NCI-H748 (cell line): ENCODE data around the gene VMAC.
A peak's percentile ranks its signal among the peaks of the same experiment; 100 is the strongest.
"Not testable (repeated sequence)": the region's sequence is repeated elsewhere in the genome, so short reads cannot be mapped to it uniquely, and the experiment has no call there.

ENCODE experiments used
- DNase-seq: peaks from one replicate; lab custom pipeline; 2025; ENCODE audit not compliant: unreplicated experiment; lab: John Stamatoyannopoulos, UW

VMAC gene

DNA sequence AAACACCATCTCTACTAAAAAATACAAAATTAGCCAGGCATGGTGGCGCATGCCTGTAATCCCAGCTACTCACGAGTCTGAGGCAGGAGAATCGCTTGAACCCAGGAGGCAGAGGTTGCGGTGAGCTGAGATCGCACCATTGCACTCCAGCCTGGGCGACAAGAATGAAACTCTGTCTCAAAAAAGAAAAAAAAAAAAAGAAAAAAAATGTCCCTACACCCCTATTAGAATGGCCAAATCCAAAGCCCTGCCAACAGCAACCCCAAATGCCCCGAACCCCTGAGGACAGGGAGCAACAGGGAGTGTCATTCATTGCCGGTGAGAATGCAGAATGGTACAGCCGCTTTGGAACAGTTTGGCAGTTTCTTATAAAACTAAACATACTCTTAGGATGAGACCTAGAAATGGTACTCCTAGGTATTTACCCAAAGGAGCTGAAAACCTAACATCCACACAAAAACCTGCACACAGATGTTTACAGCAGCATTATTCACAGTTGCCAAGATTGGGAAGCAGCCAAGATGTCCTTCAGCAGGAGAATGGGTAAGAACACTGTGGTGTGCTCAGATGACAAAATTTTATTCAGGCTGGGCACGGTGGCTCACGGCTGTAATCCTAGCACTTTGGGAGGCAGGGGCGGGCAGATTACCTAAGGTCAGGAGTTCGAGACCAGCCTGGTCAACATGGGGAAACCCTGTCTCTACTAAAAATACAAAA lies 21.4 kb upstream of the VMAC start:
- DNase-seq, result not testable (repeated sequence)

DNA sequence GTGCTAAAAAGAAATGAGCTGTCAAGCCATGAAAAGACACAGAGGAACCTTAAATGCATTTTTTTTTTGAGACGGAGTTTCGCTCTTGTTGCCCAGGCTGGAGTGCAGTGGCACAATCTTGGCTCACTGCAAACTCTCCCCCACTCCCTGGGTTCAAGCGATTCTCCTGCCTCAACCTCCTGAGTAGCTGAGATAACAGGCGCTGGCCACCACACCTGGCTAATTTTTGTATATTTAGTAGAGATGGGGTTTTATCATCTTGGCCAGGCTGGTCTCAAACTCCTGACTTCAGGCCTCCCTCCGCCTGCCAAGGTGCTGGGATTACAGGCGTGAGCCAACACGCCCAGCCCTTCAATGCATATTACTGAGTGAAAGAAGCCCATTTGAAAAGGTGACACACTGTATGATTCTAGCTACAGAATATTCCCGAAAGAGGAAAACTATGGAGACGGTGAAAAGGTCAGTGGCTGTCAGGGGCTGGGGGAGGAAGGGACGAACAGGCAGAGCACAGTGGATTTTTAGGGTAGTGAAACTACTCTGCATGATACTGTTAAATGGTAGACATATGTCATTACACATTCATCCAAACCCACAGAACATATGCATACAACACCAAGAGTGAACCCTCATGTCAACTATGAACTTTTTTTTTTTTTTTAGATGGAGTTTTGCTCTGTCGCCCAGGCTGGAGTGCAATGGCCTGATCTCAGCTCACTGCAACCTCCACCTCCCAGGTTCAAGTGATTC lies 20.4 kb upstream of the VMAC start:
- not testable (repeated sequence) for DNase-seq

DNA sequence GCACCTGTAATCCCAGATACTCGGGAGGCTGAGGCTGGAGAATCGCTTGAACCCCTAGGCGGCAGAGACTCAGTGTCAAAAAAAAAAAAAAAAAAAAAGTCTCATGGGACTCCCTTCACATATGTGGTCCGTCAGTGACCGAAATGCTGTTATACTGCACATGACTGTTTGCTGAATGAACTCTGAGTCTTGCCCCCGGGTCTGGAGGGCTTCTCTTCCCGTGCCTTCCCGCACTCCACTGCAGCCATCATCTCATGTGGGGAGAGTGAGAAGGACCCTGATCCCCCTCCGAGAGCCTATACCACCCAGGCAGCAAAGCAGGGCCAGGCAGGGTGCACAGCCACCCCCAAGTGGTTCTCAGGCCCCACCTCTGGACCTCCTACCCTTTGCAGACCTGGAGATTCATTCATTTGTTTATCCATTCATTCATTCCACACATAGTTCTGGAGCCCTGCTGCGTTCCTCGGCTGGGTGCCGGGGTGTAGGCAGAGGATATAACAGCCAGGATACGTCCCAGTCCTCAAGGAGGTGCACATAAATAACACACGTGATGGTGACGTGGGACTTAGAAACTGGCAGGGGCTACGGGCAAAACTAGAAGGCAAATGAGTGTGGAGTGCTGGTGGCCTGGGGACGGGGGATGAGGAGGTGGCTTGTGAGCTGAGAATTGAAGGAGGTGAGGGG lies 15.2 kb upstream of the VMAC start:
- DNase-seq, result no peak

DNA sequence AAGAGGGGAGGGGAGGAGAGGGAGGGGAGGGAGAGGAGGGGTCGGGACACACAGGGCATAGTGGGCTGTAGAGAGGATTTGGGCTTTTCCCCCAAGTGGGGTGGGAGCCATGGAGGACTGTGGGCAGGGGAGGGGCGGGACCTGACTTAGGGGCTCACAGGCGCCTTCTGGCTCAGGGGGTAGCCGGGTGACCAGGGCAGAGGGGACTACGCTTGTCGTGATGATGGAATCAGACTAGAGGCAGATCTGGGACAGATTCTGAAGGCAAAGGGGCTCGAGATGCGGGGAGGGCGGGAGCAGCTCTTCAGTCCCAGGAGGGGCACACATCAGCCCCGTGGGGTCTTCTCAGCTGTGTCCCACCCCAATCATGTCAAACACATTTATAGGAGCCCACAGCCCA lies 14.6 kb upstream of the VMAC start:
- DNase-seq, result no peak

DNA sequence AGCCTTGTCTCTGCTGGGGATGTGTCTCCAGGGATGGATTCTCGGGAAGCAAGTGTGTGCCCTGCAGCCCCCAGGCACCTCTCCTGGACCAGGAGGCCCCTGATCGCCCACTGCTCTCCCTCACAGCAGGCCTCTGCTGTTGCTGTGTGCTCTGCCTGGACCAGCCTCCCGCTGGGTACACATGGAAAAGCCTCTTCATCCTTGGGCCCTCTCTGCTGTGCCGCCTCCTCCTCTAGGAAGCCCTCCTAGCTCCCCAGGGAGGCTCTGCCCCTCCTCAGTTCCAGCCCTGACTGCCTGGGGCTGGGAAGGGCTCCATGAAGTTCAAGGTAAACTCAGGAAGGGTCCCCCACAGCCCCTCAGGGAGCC lies 13.1 kb upstream of the VMAC start:
- DNase-seq, result no peak

DNA sequence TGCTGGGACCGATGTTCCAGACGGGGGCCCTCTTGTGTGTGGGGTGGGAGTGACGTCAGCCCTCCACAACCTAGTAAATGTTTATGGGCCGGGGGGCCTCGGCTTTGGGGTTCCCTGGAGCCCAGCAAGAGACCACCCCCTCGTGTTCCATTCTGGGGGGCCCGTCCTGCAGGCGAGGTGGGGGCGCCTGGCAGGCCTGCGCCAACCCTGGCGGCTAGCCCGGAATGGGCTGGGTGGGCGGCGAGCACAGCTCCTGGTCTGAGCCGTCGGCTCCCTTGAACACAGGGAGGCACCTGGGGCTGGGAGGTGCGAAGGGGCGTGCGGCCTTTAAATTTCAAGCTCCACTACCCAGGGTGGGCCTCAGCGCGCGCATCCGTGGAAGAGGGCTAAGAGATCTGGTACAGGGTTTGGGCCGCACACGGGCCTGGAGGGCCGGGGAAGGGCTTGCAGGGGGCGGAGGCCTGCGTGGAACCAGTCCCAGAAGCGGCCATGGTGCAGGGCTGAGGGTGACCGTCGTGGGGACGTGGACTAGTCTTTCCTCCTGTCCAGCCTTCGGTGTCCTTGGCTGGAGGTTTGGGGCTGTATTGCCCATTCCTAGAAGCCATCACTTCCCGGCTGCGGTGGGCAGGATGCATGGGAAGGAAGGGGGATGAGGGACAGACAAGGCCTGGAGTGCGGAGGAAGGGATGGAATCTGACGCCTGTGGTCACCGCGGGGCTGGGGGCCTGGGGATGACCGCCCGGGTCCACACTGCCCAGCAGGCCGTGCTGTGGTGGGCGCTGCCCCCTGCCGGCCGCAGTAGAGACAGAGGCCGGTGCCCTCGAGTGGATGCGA lies 12.5 kb upstream of the VMAC start:
- peak; percentile 53 for DNase-seq

DNA sequence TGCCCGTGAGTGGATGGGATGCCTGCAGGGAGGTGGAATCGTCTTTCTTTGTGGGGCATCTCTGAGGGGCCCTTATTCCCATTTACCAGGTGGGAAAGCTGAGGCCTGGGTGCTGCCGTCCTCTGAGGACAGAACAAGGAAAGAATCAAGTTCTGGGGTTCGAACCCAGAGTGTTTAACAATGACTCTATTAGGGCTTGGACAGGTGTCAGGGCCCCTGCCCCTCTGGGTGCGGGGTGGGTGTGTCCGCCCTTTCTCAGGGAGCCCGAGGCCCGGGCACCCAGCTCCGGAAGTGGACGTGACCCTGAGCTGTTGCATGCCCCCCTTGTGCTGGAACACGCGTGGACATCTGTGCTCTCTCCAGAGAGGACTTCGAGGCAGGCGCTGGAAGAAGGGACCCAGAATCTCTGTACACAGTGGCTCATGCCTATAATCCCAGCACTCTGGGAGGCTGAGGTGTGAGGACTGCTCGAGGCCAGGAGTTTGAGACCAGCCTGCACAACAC lies 11.8 kb upstream of the VMAC start:
- no peak for DNase-seq

DNA sequence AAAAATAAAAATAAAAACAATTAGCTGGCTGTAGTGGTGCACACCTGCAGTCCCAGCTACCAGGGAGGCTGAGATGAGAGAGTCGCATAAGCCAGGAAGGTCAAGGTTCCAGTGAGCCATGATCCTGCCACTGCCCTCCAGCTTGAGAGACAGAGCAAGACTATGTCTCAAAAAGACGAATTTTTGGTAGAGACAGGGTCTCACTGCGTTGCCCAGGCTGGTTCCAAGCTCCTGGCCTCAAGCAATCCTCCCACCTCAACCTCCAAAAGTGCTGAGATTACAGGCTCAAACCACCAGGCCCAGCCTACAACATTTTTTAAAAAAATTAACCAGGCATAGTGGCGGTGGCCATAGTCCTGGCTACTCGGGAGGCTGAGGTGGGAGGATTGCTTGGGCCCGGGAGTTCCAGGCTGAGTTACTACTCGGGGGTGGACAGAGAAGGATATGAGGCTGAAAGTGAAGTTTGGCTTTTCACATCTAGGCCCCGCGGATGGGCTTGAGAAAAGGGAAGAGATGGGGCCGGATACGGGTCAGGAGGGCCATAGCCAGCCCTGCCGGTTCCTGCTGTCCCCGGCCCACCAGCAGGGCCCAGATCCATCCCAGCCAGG lies 11.3 kb upstream of the VMAC start:
- DNase-seq, result no peak

DNA sequence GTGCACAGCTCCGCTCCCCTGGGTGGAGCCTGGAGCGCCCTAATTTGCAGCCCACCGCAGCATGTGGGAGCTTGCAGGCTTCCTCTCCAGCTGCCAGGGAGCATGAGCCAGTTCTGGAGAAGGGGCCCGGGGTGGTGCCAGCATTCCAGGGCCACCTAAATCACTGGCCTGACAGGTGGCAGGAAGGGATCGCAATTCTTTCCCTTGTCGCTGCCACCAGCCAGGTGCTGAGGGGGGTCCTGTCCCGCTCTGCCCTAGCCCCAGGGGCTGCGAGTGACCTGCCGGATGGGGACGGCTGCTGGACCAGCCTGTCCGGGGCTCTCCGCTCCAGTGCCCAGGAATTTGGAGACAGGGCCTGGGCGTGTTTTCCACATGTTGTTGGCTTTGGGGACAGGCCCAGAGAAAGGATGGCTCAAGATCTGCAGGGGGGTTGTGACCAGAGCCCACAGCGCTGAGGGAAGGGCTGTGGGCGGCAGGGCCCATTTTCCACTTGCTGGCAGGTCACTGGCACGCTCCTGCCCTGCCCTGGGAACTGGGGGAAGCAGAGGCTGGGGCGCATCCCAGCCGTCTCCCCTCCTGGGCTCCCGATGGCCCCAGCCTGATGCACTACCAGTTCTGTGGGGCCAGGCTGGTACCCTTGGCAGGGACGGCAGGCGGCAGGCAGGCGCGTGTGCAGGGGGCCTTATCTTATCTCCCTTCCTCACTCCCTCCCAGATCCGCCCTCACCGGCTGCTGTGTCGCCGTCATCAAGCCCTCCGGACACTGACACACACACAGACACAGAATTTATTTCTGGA lies 10.6 kb upstream of the VMAC start:
- DNase-seq, result no peak

DNA sequence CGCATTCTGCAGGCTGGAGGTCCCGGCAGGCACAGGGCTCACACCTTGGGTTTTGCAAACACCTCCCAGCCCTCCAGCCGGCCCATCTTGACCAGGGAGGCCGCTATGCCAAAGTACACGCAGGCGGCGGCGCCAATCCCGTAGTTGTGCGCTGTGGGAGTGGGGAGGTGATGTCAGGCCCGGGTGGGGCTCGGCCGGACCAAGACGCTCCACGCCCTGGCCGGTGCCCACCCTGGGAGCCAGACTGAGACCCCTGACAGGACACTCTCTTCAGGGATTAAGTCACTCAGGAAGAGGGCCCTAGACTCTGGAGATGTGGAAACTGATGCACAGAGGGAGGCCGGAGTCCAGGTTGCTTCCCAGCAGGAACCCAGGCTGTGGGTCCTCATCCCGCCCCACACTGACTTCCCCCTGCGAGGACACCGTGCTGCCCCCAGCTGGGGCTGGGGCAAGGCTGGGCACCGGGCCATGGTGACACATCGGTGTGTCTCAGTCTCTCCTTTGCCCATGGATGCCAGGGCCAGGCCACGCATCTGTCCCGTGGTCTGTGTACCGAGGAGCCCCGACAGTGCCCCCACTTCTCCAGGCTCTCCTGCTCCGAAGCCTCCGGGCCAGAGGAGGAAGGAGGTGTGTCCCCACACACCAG lies 9.8 kb upstream of the VMAC start:
- DNase-seq, result no peak

DNA sequence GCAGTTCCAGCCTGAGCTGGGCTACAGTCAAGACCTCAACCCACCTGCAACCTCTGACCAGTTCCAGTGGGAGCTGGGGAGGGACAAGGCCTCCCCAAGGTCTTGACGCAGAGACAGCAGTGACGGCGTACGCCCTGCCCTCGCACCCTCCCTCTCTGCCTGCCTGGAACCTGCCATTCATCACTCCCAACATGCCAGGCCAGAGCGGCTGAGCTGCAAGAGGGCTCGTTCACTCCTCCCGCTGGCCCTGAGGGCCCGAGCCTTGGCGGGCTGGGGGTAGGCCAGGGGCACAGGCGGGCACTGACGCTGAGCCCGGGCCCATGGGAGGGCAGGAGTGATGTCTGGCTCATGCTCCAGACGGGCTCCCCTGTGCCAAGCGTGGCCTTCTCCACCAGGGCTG lies 9.3 kb upstream of the VMAC start:
- DNase-seq, result no peak

DNA sequence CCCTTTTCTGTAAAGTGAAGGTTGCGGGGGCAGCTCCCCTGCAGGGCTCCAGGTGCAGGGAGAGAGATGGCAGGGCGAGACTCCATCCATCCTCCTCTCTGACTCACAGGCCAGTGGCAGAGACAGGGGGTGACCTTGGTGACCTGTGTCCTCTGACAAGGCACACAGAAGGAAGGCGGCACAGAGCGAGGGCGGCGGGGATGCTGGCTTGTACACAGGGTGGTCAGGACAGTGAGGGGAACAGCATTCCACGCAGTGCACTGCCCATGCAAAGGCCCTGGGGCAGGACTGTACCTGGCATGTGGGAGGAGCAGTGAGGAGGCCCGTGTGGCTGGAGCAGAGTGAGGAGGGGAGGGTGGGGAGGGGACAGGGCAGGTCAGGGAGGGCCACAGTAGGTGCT lies 8.8 kb upstream of the VMAC start:
- DNase-seq, result no peak

DNA sequence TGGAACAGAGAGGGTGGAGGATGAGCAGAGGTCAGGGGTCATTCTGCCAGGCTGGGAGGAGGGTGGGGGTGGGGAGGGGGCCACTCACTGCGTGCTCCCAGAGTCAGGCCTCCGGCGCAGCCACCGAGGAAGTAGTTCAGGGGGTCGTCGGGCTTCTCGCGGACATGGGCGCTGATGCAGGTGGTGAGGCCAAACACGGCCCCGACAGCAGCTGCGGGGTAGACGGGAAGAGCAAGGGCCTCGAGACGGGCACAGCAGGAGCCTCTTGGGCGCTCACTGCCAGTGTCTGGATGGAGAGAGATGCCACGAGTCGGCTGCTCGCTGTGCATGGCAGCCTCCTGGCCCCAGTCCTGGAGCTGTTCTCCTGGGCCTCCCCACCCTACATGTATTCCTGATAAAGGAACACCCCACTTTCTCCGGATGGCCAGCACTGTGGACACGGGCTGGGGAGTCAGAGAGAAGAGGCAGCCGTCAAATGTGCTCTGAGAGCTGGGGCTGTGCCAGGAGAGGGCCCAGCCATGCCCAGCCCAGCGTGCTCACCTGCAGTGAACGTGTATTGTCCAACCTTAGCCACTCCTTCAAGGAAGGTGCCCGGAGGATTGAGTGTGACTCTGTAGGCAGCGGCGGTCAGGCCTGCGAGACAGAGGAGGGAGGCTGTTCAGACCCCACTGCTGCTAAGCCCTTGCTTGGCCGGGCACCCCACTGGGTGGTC lies 8.2 kb upstream of the VMAC start:
- no peak for DNase-seq

DNA sequence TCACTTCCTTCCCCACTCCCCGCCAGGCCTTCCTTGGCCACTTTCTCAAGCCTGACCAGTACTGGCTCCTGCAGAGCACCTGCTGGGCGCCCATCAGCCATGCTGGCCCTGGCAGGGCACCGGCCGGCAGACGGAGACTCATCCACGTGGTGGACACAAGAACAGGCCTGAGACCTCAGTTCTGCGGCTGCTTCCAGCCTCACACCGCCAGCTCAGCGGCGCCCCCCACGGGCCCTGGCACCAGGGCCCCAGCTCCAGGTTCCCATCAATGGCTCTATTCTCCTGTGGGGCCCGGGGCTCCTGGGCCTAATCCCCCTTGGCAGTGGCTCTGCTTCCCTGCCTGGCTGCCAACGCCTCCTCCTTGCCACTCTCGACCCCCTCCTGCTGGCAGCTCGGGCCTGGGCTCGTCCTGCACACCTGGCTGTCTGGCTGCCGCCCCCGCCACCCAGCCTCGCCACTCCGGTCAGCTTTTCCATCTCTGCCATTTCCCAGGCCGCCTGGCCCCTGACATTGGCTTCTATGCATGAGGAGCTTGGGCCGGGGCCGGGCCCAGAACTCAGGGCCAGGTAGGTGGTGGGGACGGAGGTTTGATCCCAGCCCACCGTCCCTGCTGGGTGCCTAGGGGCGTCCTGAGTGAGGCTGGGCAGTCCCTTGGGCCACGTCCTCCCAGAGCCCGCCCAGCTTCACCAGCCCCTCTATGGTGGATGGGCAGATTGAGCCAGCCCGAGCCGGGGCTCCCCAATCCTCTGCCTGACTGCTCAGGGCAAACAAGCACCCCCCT lies 7.3 kb upstream of the VMAC start:
- no peak for DNase-seq

DNA sequence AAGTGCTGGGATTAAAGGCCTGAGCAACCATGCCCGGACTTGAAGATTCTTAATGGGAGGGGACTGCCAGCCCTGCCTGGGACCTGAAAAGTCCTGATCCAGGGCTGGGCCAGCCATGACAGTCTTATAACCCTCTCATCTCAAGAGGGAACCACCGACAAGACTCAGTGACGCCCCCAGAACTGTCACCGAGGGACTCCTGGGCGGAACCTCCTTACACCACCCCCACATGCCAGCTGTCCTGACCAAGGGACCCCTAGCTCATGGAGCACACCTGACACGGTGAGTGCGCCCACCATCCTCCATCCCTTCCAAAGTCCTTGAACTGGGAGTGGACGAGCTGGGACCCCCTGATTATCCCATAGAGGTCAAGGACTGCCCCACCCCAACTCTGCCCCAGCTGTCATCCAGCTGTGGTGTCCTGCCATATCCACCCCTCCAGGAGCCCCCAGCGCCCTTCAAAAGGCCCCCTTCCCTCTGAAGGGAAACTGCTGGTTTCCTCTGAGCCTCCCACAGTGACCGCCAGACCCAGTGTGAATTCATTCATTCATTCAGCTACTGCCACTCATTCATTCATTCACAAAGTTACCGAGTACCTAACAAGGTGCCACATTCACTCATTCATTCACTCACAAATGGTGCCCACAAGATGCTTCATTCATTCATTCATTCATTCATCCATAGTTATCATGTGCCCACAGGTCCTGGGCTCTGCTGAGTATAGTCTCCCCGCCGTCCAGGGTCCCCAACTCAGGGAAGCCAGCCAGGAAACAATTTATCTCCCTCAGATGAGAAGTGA lies 4.7 kb upstream of the VMAC start:
- DNase-seq, result no peak

DNA sequence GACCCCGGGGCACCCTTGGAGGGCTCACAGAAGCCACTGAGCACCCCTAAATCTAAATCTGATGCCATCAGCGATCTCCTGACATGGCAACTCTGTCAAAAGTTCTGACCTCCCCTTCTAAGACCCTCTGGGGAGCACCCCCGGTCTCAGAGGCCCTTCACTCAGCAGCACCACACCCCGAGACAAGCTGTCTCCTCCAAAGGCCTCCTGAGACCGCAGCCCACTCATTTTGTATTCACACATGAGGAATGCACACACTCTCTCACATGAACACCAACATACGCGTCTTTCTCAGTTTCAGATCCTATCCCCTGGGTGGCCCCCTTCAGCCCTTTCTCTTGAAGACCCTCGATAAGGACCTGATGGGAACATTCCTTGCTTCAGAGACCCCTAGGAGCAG lies 3.7 kb upstream of the VMAC start:
- DNase-seq, result no peak

DNA sequence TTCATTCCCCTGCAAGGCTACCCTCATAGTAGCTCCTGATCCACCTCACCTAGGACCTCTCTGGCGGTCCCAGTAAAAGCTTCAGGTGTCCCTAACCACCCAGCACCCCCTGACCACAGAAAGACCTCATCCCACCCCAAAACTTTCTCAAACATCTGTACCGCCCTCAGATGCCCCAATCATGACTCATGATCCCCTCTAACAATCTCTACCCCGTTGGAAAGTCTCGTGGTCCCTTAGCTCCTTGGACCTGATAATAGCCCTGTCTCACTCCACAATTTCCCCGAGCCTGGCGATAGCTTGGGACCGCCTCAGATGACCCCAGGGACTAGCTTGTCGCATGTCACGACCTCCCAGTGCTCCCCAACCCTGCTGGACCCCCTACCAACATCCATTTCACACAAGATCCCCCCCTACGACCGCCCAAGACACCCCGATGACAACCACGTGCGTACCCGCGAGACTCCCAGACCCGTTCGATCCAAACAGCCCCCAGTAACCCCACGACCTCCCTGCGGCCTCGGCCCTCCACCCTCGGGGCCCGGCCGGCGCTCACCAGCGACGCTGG lies 1.5 kb upstream of the VMAC start:
- DNase-seq, result no peak
